Activated CD4-positive, alpha-beta T cell treated with anti-CD3 and anti-CD28 coated beads for 4 hours (primary cell): Measurements from ENCODE around the gene ATP6V1D.
"Not testable (repeated sequence)": the region's sequence is repeated elsewhere in the genome, so short reads cannot be mapped to it uniquely, and the experiment has no call there.

ENCODE experiments used
- DNase-seq, 2 donors: peaks; one replicate each; pipeline ENCODE4 v3.0.0-alpha.2; 2020

ATP6V1D gene

GRCh38 chr14:67359775-67360469 is at the start of gene ATP6V1D, which contains the start of gene EIF2S1:
ATP6V1D (minus strand) TSS chr14:67359804; CDS start chr14:67359698, 106 bp downstream.
EIF2S1 (plus strand) TSS chr14:67360328; CDS start chr14:67364768, 4,440 bp downstream.
- DNase-seq = peak; percentile 99

GRCh38 chr14:67408122-67408801 is 48.7 kb upstream of the ATP6V1D start:
- DNase-seq = not testable (repeated sequence)

- DNase-seq = no peak
These were observed 46.2 kb upstream of the ATP6V1D start for GRCh38 chr14:67405771-67406170.

GRCh38 chr14:67400434-67400833 is 40.8 kb upstream of the ATP6V1D start:
- no peak for DNase-seq

GRCh38 chr14:67397536-67397935 is 37.9 kb upstream of the ATP6V1D start:
- no peak for DNase-seq

GRCh38 chr14:67396381-67396970 is 36.9 kb upstream of the ATP6V1D start:
- no peak for DNase-seq

GRCh38 chr14:67395876-67396189 is 36.2 kb upstream of the ATP6V1D start:
- no peak for DNase-seq

GRCh38 chr14:67395086-67395875 is 35.7 kb upstream of the ATP6V1D start:
- no peak for DNase-seq

- no peak for DNase-seq
These were observed 34.1 kb upstream of the ATP6V1D start for GRCh38 chr14:67393689-67394088.

GRCh38 chr14:67392800-67393199 is 33.2 kb upstream of the ATP6V1D start:
- DNase-seq = no peak

GRCh38 chr14:67392123-67392522 is 32.5 kb upstream of the ATP6V1D start:
- DNase-seq = no peak

- DNase-seq = no peak
These were observed 31.7 kb upstream of the ATP6V1D start for GRCh38 chr14:67391268-67391667.

GRCh38 chr14:67389811-67390534 is 30.4 kb upstream of the ATP6V1D start:
- no peak for DNase-seq

GRCh38 chr14:67389275-67389674 is 29.7 kb upstream of the ATP6V1D start:
- no peak for DNase-seq

GRCh38 chr14:67387195-67387594 is 27.6 kb upstream of the ATP6V1D start:
- DNase-seq = no peak

GRCh38 chr14:67385618-67386017 is 26.0 kb upstream of the ATP6V1D start:
- no peak for DNase-seq

GRCh38 chr14:67385120-67385519 is 25.5 kb upstream of the ATP6V1D start:
- DNase-seq = no peak

GRCh38 chr14:67377916-67378315 is 18.3 kb upstream of the ATP6V1D start:
- DNase-seq = no peak

- no peak for DNase-seq
These were observed 13.7 kb upstream of the ATP6V1D start for GRCh38 chr14:67373347-67373746.

GRCh38 chr14:67372833-67373232 is 13.2 kb upstream of the ATP6V1D start:
- DNase-seq = no peak

GRCh38 chr14:67371247-67372148 is 11.9 kb upstream of the ATP6V1D start:
- DNase-seq = no peak

GRCh38 chr14:67370830-67371229 is 11.2 kb upstream of the ATP6V1D start:
- peak in 1 of 2 donors; percentile 7 for DNase-seq
